GM20431 (cell line): ENCODE results near the gene ZC3H12C.

Experiments used
- in situ Hi-C: fragments of 300-500 bp; cut with MseI, MboI; formaldehyde crosslinking; loops from one replicate; pipeline ENCODE4 v1.15.0; 2020; ENCODE audit warnings: low sequenced_read_pairs; ENCODE audit not compliant: unreplicated experiment

The ZC3H12C gene

GRCh38 chr11:110094298-110095285 lies 1.4 kb downstream of the ZC3H12C start:
- in situ Hi-C loops: loop anchor here (25.0 kb wide), 1 partner anchor 132 kb away; no protein-coding TSS in a partner anchor

GRCh38 chr11:110095554-110095953 lies 2.4 kb downstream of the ZC3H12C start:
- in situ Hi-C loops: loop anchor here (25.0 kb wide), 1 partner anchor 133 kb away; no protein-coding TSS in a partner anchor

GRCh38 chr11:110096496-110096895 lies 3.3 kb downstream of the ZC3H12C start:
- in situ Hi-C loops: loop anchor here (25.0 kb wide), 1 partner anchor 134 kb away; no protein-coding TSS in a partner anchor

GRCh38 chr11:110097459-110098012 lies 4.3 kb downstream of the ZC3H12C start:
- in situ Hi-C loops: loop anchor here (25.0 kb wide), 1 partner anchor 135 kb away; no protein-coding TSS in a partner anchor

GRCh38 chr11:110098645-110099044 lies 5.5 kb downstream of the ZC3H12C start:
- in situ Hi-C loops: loop anchor here (25.0 kb wide), 1 partner anchor 136 kb away; no protein-coding TSS in a partner anchor

GRCh38 chr11:110100476-110101240 lies 7.5 kb downstream of the ZC3H12C start:
- in situ Hi-C loops: no loop called here

- in situ Hi-C loops: no loop called here
Measured at GRCh38 chr11:110106713-110107274, 13.6 kb downstream of the ZC3H12C start.

GRCh38 chr11:110110854-110111253 lies 17.7 kb downstream of the ZC3H12C start:
- in situ Hi-C loops: no loop called here

GRCh38 chr11:110112457-110112856 lies 19.3 kb downstream of the ZC3H12C start:
- in situ Hi-C loops: no loop called here

- in situ Hi-C loops: no loop called here
Measured at GRCh38 chr11:110113505-110113904, 20.3 kb downstream of the ZC3H12C start.

- in situ Hi-C loops: no loop called here
Measured at GRCh38 chr11:110113973-110114372, 20.8 kb downstream of the ZC3H12C start.

GRCh38 chr11:110119317-110119716 lies 26.1 kb downstream of the ZC3H12C start:
- in situ Hi-C loops: no loop called here

- in situ Hi-C loops: no loop called here
Measured at GRCh38 chr11:110121204-110121603, 28.0 kb downstream of the ZC3H12C start.

GRCh38 chr11:110123003-110123402 lies 29.8 kb downstream of the ZC3H12C start:
- in situ Hi-C loops: no loop called here

- in situ Hi-C loops: no loop called here
Measured at GRCh38 chr11:110124605-110125004, 31.4 kb downstream of the ZC3H12C start.

GRCh38 chr11:110125632-110126031 lies 32.4 kb downstream of the ZC3H12C start:
- in situ Hi-C loops: no loop called here

- in situ Hi-C loops: no loop called here
Measured at GRCh38 chr11:110126936-110127335, 33.7 kb downstream of the ZC3H12C start.

- in situ Hi-C loops: no loop called here
Measured at GRCh38 chr11:110128161-110128560, 35.0 kb downstream of the ZC3H12C start.

- in situ Hi-C loops: no loop called here
Measured at GRCh38 chr11:110130642-110131238, 37.5 kb downstream of the ZC3H12C start.
